GM12878 (cell line): ENCODE data around the gene OLFM1. TPM values are rescaled to one million over a fixed set of nuclear protein-coding genes. Genes with fewer than 3 reads are reported as not detected.

Experiments
- ATAC-seq: fragments of 200-7000 bp; cut with Tn5 transposase; 3 replicates; pipeline ENCODE4 v1.9.1; 2020; ENCODE audit warnings: mild to moderate bottlenecking, moderate library complexity
- BruUV-seq: library from RNA; stranded (reverse); fragments of 400-500 nt; replicated peaks from 2 replicates; lab custom pipeline; 2021; lab: Mats Ljungman, UMichigan
- CTCF ChIA-PET: fragments of 300-600 bp; sonication (Branson Sonifier 250); formaldehyde crosslinking; extraction: SDS; loops from one replicate; lab custom pipeline; 2021; ENCODE audit warnings: inconsistent platforms; lab: Yijun Ruan, JAX
- POLR2A ChIA-PET: fragments of 350-600 bp; formaldehyde crosslinking; extraction: SDS; loops from one replicate; lab custom pipeline; 2021; ENCODE audit warnings: inconsistent platforms; lab: Charles Lee
- RAD21 ChIA-PET: fragments of 300-600 bp; sonication (Branson Sonifier 250); formaldehyde crosslinking; loops from one replicate; lab custom pipeline; 2023; ENCODE audit warnings: antibody characterized with exemption; ENCODE audit not compliant: unreplicated experiment; lab: Charles Lee
- SMC1A ChIA-PET: fragments of 300-600 bp; sonication (Branson Sonifier 250); formaldehyde crosslinking; loops from one replicate; lab custom pipeline; 2023; ENCODE audit not compliant: unreplicated experiment, uncharacterized antibody; lab: Charles Lee
- DNase-seq: peaks from one replicate; pipeline ENCODE4 v3.0.0-alpha.2; 2011; ENCODE audit warnings: low read depth, low spot score
- FAIRE-seq: peaks from 3 replicates; lab custom pipeline; 2011; peaks lifted over from hg19 to GRCh38; lab: Jason Lieb, UNC
- H2AFZ ChIP-seq: 2 replicates; pipeline ENCODE4 v1.6.0; 2011; ENCODE audit warnings: low read depth, low read length, control low read depth; ENCODE audit not compliant: control insufficient read depth
- H3K27ac ChIP-seq: 2 replicates; pipeline ENCODE4 v1.5.1; 2011; ENCODE audit warnings: control low read depth; ENCODE audit not compliant: control insufficient read depth, insufficient read depth
- H3K27me3 ChIP-seq, 2 experiments: replicated peaks in 1 of 2; 2 replicates each; pipeline versions ENCODE4 v1.6.0 to v1.6.1; 2011; ENCODE audit warnings: low read length in 1 of 2; ENCODE audit not compliant: control insufficient read depth in 2 of 2, insufficient read depth in 2 of 2
- H3K36me3 ChIP-seq, 2 experiments: 2 replicates each; pipeline ENCODE4 v1.5.1; 2011; ENCODE audit warnings: low read length in 1 of 2; ENCODE audit not compliant: control insufficient read depth in 2 of 2, insufficient read depth in 2 of 2
- H3K4me1 ChIP-seq: 2 replicates; pipeline ENCODE4 v1.6.1; 2011; ENCODE audit warnings: mild to moderate bottlenecking, low read length, moderate library complexity, mixed read lengths; ENCODE audit not compliant: control insufficient read depth, insufficient read depth
- H3K4me2 ChIP-seq: 2 replicates; pipeline ENCODE4 v1.6.0; 2011; ENCODE audit warnings: control low read depth; ENCODE audit not compliant: control insufficient read depth, insufficient read depth
- H3K4me3 ChIP-seq: fragments of 200-600 bp; sonication (generic); 2 replicates; pipeline ENCODE4 v1.5.1; 2016
- H3K79me2 ChIP-seq: 2 replicates; pipeline ENCODE4 v1.6.0; 2011; ENCODE audit warnings: low read length; ENCODE audit not compliant: control insufficient read depth, insufficient read depth
- H3K9ac ChIP-seq: 2 replicates; pipeline ENCODE4 v1.8.0; 2011; ENCODE audit warnings: low read length, control low read depth, mixed read lengths; ENCODE audit not compliant: control insufficient read depth, insufficient read depth
- H3K9me3 ChIP-seq: replicated peaks from 3 replicates; pipeline ENCODE4 v1.5.1; 2011; ENCODE audit warnings: mild to moderate bottlenecking, low read length; ENCODE audit not compliant: control insufficient read depth, insufficient read depth
- H4K20me1 ChIP-seq: 2 replicates; pipeline ENCODE4 v1.6.0; 2011; ENCODE audit not compliant: control insufficient read depth, insufficient read depth
- IKZF2 ChIP-seq, 2 experiments: fragments of 450-650 bp; IDR thresholded peaks; 2 replicates each; pipeline ENCODE4 v1.6.1; 2017; ENCODE audit warnings: mild to moderate bottlenecking in 2 of 2, moderate library complexity in 2 of 2
- PBX3 ChIP-seq: IDR thresholded peaks from 2 replicates; pipeline ENCODE4 v1.6.1; 2011; ENCODE audit warnings: mild to moderate bottlenecking, low read depth, low read length, moderate library complexity; ENCODE audit not compliant: insufficient replicate concordance
- TARDBP ChIP-seq: IDR thresholded peaks from 2 replicates; pipeline ENCODE4 v1.6.1; 2016; ENCODE audit warnings: borderline replicate concordance
- WRNIP1 ChIP-seq: IDR thresholded peaks from 2 replicates; pipeline ENCODE4 v1.6.1; 2011; ENCODE audit warnings: low read depth, low read length, improper control_type of control experiment, borderline replicate concordance
- WGBS: methylation state at CpG from one replicate; pipeline ENCODE4 v1.1.6; 2016; ENCODE audit warnings: low lambda C conversion rate; ENCODE audit not compliant: insufficient replicate concordance, insufficient coverage; ENCODE audit errors: missing lambda C conversion rate; 5-methylcytosine and 5-hydroxymethylcytosine counted together
- in situ Hi-C: fragments of 300-500 bp; cut with MboI; formaldehyde crosslinking; loops from 9 replicates; pipeline ENCODE4 v1.14.3; 2018; ENCODE audit warnings: mixed read lengths
- intact Hi-C: fragments of 100-400 bp; cut with micrococcal nuclease; formaldehyde crosslinking; loops from one replicate; pipeline ENCODE4 v1.14.2; 2022; ENCODE audit not compliant: unreplicated experiment
- polyA plus RNA-seq, 11 experiments: library from polyadenylated mRNA; depleted of rRNA in 4 of 11; unstranded in 6 of 11; stranded (reverse) in 5 of 11; fragments of >200 nt; fragmentation: Nextera tagmentation in 4 of 11; fragmentation: Illumina TruSeq in 1 of 11; extraction: Ambion mirVana in 4 of 11; extraction: Trizol in 1 of 11; gene quantifications; 1 replicate in 1 of 11; 2 replicates in 10 of 11; pipeline versions ENCODE4 v1.2.1 to v1.2.3, GENCODE V29; 2011 to 2016; ENCODE audit warnings: inconsistent platforms in 2 of 11, missing spikeins in 2 of 11, low read depth in 1 of 11
- total RNA-seq, 4 experiments: library from RNA; depleted of rRNA in 3 of 4; stranded (reverse); fragments of >200 nt in 3 of 4; fragmentation: Illumina TruSeq in 1 of 4; extraction: Trizol in 1 of 4; gene quantifications; 2 replicates each; pipeline versions ENCODE4 v1.2.1 to v1.2.3, GENCODE V29; 2013 to 2021
- TF ChIP-seq, protein P1 (sequence below), 3 experiments: IDR thresholded peaks in 2 of 3; conservative IDR thresholded peaks in 1 of 3; 2 replicates each; pipeline ENCODE4 v1.5.1; 2011; ENCODE audit warnings: low read depth in 3 of 3, low read length in 3 of 3, mild to moderate bottlenecking in 3 of 3, control low read depth in 2 of 3, moderate library complexity in 2 of 3, inconsistent platforms in 1 of 3, mixed read lengths in 1 of 3; ENCODE audit not compliant: control insufficient read depth in 2 of 3, insufficient read depth in 1 of 3; ENCODE audit errors: extremely low read depth in 1 of 3
- TF ChIP-seq, protein P2 (sequence below): IDR thresholded peaks from 2 replicates; pipeline ENCODE4 v1.6.1; 2012; ENCODE audit warnings: mild to moderate bottlenecking, low read depth, low read length

The OLFM1 gene
- total and polyA plus RNA-seq, 10 of the 15 experiments (the other 5 are each of a cell fraction or from before 2014, with no cell fraction given), result not detected

GRCh38 chr9:135101486-135101885, 14.0 kb downstream of the OLFM1 start:
- intact Hi-C loops, result no loop called here
- TF ChIP-seq IKZF2 (IDR thresholded peaks at IDR 0.05) (no peak), WRNIP1 (no peak)
- H3K27me3 ChIP-seq, result peaks cover 0 to 2% of the 10 kb centered on the region in 2 experiments; a peak in 3 of 4 replicates
- BruUV-seq, result no TSS peak
- FAIRE-seq (no peak), DNase-seq (no peak), ATAC-seq (no peak)
- H3K4me3 ChIP-seq, result no peak overlapping the region
- no peak overlapping the region for H3K4me2 ChIP-seq
- H2AFZ ChIP-seq, result no peak overlapping the region
- CTCF ChIA-PET, result no interaction called here
- WGBS, result 11% methylated on average over 11 of the region's 11 CpGs
- SMC1A ChIA-PET, result no interaction called here
- in situ Hi-C loops, result no loop called here
- H4K20me1 ChIP-seq, result no peaks in the 10 kb centered on the region
- POLR2A ChIA-PET, result no interaction called here
- H3K36me3 ChIP-seq, result no peaks in the 10 kb centered on the region
- no peak overlapping the region for H3K27ac ChIP-seq
- no peaks in the 10 kb centered on the region for H3K9me3 ChIP-seq
- no peak overlapping the region for H3K9ac ChIP-seq
- RAD21 ChIA-PET, result no interaction called here
- no peaks in the 10 kb centered on the region for H3K4me1 ChIP-seq
- H3K79me2 ChIP-seq, result no peaks in the 10 kb centered on the region

- ChIA-PET CTCF (no interaction called here), POLR2A (no interaction called here), RAD21 (no interaction called here), SMC1A (no interaction called here)
- BruUV-seq, result no TSS peak
- no peak overlapping the region for H3K27ac ChIP-seq
- in situ Hi-C loops, result no loop called here
- no peaks in the 10 kb centered on the region for H3K9me3 ChIP-seq
- H3K36me3 ChIP-seq, result no peaks in the 10 kb centered on the region
- H4K20me1 ChIP-seq, result no peaks in the 10 kb centered on the region
- intact Hi-C loops, result no loop called here
- FAIRE-seq (no peak), DNase-seq (no peak), ATAC-seq (no peak)
- no peaks in the 10 kb centered on the region for H3K79me2 ChIP-seq
- H3K4me3 ChIP-seq, result no peak overlapping the region
- 39% methylated on average over 8 of the region's 8 CpGs for WGBS
- H3K4me2 ChIP-seq, result no peak overlapping the region
- H3K27me3 ChIP-seq, result peaks cover 0 to 2% of the 10 kb centered on the region in 2 experiments; a peak in 3 of 4 replicates
- H3K4me1 ChIP-seq, result no peaks in the 10 kb centered on the region
- no peak overlapping the region for H3K9ac ChIP-seq
- no peak overlapping the region for H2AFZ ChIP-seq
- TF ChIP-seq, protein P1, sequence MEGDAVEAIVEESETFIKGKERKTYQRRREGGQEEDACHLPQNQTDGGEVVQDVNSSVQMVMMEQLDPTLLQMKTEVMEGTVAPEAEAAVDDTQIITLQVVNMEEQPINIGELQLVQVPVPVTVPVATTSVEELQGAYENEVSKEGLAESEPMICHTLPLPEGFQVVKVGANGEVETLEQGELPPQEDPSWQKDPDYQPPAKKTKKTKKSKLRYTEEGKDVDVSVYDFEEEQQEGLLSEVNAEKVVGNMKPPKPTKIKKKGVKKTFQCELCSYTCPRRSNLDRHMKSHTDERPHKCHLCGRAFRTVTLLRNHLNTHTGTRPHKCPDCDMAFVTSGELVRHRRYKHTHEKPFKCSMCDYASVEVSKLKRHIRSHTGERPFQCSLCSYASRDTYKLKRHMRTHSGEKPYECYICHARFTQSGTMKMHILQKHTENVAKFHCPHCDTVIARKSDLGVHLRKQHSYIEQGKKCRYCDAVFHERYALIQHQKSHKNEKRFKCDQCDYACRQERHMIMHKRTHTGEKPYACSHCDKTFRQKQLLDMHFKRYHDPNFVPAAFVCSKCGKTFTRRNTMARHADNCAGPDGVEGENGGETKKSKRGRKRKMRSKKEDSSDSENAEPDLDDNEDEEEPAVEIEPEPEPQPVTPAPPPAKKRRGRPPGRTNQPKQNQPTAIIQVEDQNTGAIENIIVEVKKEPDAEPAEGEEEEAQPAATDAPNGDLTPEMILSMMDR (IDR thresholded peaks at IDR 0.05 in 2 of 3, conservative IDR thresholded peaks at IDR 0.05 in 1 of 3; ENCODE audit: control insufficient read depth in 2 of 3, extremely low read depth in 1 of 3, insufficient read depth in 1 of 3, low read depth in 3 of 3, low read length in 3 of 3), result no peak
- TF ChIP-seq PBX3, result no peak
- TF ChIP-seq TARDBP, result no peak
- TF ChIP-seq, protein P2, sequence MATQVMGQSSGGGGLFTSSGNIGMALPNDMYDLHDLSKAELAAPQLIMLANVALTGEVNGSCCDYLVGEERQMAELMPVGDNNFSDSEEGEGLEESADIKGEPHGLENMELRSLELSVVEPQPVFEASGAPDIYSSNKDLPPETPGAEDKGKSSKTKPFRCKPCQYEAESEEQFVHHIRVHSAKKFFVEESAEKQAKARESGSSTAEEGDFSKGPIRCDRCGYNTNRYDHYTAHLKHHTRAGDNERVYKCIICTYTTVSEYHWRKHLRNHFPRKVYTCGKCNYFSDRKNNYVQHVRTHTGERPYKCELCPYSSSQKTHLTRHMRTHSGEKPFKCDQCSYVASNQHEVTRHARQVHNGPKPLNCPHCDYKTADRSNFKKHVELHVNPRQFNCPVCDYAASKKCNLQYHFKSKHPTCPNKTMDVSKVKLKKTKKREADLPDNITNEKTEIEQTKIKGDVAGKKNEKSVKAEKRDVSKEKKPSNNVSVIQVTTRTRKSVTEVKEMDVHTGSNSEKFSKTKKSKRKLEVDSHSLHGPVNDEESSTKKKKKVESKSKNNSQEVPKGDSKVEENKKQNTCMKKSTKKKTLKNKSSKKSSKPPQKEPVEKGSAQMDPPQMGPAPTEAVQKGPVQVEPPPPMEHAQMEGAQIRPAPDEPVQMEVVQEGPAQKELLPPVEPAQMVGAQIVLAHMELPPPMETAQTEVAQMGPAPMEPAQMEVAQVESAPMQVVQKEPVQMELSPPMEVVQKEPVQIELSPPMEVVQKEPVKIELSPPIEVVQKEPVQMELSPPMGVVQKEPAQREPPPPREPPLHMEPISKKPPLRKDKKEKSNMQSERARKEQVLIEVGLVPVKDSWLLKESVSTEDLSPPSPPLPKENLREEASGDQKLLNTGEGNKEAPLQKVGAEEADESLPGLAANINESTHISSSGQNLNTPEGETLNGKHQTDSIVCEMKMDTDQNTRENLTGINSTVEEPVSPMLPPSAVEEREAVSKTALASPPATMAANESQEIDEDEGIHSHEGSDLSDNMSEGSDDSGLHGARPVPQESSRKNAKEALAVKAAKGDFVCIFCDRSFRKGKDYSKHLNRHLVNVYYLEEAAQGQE, result no peak
Measured at GRCh38 chr9:135101926-135102325, 14.5 kb downstream of the OLFM1 start.
